SKM-1 treated with dmso at 0.1 percent for 144 hours (cell line): ENCODE measurements around the gene NUTM1.
"Not testable (repeated sequence)": the region's sequence is repeated elsewhere in the genome, so short reads cannot be mapped to it uniquely, and the experiment has no call there.

ENCODE experiments used
- DNase-seq: peaks from one replicate; lab custom pipeline; 2025; ENCODE audit not compliant: unreplicated experiment; lab: John Stamatoyannopoulos, UW

The NUTM1 gene

DNA sequence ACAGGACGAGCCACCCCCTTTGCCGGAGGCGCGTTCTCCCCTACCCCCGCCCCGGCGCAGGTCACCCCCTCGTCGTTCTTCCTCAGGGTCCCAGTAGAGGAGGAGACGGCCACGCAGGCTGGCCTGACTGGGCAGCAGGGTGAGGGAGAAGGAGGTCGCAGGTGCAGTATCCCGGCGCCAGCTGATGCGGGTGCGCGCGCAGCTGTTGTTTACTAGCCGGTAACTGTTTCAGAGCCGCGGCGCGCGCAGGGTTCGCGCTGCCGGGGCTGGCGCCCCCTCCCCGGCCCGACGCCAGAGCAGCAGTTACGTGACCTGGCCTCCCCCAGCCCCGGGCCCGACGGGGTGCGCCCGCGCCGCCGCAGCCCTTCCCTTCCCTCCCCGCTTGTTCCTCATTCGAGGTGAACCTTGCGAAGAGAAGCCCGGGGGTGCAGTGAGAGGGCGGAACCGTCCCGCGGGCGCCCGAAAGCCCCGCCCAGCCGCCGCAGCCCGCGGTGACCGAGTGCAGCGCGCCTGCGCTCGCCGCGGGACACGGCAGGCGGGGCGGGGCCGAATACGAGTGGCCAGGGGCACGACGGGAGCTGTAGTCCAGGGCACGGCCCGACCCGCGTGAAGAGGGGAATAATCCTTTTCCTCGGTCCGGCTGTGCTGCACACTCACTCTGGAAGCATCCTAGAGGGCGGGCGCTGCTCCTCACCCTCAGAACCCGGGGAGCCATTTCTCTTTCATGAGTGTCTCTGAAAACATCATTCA is 5.4 kb upstream of the NUTM1 start, which contains the start of gene SLC12A6:
Gene SLC12A6, minus strand, starts transcription at position 225 of the 750 bp plus-strand sequence. CDS start 1,101 bp downstream, outside the sequence.
- DNase-seq, result peak; percentile 93

DNA sequence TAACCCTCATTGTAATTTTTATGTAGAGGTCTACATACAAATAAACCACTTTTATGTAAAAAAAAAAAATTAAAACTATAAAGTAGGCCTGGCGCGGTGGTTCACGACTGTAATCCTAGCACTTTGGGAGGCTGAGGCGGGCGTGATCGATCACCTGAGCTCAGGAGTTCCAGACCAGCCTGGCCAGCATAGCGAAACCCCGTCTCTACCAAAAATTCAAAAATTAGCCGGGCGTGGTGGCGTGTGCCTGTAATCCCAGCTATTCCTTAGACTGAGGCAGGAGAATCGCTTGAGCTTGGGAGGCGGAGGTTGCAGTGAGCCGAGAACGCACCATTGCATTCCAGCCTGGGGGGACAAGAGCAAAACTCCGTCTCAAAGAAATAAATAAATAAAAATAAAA is 4.8 kb upstream of the NUTM1 start:
- no peak for DNase-seq

DNA sequence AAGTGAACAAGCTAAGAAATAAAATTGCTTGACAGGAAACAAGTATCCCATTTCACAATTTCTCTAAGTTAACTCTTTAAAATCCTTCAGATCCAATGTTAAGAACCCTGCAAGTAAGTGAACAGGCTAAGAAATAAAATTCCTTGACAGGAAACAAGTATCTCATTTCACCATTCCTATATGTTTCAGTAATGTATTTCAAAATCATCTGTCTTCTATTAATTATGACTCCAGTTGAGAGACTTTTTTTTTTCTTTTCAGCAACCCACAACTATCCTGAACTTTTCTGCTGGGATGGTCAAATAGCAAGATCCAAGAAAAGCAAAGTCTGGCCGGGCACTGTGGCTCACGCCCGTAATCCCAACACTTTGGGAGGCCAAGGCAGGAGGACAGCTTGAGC is 3.2 kb upstream of the NUTM1 start:
- no peak for DNase-seq

DNA sequence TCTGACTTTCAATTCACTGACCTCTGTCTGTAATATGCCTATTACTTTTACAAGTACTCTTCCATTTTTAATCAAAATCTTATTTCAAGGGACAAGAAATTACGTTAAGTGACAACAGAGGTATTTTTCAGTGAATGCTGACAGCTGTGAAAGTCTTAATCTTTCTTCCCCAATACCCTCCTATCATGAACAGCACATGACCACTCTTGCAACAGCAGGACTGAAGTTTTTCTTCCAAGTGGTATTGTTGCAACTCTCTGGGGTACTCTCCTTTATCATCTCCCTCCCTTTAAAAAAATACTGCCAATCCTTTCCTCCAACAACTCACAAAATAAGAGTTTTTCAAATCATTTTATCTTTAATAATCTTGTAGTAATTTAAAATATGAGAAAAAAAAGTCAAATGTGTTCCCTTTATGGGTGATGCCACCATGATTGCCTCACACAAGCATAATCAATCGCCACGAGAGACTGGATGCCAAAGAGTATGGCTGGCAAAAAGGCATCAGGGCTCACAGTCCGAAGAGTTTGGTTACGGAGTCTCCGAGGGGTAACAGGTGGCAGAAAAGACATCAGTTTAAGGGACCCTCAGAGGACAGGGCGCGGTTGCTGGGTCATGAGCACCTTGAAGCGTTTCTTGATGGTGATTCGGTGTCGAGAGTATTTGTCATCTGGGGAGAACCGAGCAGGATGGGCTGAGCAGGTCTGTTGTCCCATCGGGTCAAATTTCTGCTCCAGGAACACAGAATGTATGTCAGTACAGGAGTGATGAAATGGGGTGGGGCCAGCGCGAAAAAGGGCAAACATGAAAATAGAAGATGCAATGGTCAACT is 1.5 kb upstream of the NUTM1 start:
- no peak for DNase-seq

DNA sequence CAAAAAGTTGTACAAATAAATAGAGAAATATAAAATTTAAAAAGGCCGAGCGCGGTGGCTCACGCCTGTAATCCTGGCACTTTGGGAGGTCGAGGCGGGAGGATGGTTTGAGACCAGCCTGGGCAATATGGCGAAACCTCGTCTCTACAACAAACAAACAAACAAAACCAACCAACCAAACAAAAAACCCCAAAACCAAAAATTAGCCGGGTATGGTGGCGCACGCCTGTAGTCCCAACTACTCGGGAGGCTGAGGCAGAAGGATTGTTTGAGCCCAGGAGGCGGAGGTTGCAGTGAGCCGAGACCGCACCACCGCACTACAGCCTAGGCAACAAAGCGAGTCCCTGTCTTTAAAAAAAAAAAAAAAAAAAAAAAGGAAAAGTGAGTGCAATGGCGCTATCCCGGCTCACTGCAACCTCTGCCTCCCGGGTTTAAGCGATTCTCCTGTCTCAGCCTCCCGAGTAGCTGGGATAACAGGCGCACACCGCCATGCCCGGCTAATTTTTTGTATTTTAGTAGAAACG is 840 bp upstream of the NUTM1 start:
- DNase-seq, result not testable (repeated sequence)

DNA sequence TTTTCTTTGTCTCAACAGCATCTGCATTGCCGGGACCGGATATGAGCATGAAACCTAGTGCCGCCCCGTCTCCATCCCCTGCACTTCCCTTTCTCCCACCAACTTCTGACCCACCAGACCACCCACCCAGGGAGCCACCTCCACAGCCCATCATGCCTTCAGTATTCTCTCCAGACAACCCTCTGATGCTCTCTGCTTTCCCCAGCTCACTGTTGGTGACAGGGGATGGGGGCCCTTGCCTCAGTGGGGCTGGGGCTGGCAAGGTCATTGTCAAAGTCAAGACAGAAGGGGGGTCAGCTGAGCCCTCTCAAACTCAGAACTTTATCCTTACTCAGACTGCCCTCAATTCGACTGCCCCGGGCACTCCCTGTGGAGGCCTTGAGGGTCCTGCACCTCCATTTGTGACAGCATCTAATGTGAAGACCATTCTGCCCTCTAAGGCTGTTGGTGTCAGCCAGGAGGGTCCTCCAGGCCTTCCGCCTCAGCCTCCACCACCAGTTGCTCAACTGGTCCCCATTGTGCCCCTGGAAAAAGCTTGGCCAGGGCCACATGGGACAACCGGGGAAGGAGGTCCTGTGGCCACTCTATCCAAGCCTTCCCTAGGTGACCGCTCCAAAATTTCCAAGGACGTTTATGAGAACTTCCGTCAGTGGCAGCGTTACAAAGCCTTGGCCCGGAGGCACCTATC is 5.0 kb downstream of the NUTM1 start:
- DNase-seq, result no peak

DNA sequence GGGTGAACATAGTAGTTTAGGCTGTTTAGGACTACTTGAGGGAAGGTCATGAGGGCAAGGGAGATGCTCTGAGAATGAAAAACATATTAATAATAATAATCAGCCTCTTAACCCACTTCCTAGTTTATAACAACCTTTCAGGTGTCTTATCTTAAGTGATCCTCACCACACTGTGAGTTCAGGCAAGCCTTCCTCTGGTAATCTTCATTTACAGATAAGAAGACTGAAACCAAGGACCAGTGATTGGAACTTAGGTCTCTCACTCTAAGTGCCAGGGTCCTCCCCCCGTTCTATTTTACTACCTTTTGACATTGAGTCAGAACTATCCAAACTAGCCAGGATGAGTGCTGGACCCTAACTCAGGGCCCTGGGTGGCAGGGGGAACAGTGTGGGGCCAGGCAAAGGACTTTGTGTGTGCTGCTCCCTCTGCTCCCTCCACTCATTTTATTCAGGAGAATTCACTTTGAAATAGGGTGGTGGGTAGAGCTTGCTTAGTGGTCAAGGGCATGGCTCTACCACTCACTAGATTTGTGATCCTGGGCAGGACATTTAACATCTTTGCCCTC is 5.7 kb downstream of the NUTM1 start:
- no peak for DNase-seq

DNA sequence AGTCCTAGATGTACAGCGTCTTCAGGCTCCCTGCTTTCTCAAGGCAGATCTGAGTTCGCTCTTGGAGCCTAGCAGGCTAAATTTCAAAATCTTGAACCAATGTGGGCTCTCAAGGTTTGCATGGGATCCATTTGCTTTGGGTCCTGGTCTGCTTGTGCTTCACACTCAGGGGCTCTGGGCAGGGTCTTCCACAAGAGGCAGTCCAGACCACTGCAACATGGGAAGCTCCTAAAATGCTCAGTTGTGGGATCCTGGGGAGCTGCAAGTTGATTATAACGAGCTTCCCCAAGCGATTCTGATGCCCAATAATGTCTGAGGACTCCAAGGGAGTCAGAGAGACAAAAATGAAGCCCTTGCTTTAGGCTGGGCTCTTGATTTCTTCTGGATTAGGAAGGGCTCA is 6.7 kb downstream of the NUTM1 start:
- no peak for DNase-seq

DNA sequence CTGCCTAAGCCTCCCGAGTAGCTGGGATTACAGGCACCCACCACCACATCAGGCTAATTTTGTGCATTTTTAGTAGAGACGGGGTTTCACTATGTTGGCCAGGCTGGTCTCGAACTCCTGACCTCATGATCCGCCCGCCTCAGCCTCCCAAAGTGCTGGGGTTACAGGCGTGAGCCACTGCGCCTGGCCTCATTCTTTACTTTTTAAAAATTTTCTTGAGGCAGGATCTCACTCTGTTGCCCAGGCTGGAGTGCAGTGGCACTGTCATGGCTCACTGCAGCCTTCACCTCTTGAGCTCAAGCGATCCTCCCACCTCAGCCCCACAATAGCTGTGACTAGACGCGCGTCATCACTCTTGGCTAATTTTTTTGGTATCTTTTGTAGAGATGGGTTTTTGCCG is 9.9 kb downstream of the NUTM1 start:
- not testable (repeated sequence) for DNase-seq

DNA sequence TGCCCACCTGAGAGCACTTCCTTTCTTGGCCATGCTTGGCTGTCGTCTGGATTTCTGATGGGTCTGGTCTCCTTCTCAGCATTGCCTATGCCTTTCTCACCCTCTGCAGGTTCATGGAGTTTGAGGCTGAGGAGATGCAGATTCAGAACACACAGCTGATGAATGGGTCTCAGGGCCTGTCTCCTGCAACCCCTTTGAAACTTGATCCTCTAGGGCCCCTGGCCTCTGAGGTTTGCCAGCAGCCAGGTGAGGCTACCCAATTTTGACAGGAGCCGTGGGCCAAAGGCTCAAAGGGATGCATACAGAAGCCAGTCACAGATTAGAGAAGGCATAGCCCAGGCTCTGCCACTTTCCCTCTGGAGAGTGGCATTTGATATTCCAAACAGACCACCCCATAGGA is 10.5 kb downstream of the NUTM1 start:
- no peak for DNase-seq

DNA sequence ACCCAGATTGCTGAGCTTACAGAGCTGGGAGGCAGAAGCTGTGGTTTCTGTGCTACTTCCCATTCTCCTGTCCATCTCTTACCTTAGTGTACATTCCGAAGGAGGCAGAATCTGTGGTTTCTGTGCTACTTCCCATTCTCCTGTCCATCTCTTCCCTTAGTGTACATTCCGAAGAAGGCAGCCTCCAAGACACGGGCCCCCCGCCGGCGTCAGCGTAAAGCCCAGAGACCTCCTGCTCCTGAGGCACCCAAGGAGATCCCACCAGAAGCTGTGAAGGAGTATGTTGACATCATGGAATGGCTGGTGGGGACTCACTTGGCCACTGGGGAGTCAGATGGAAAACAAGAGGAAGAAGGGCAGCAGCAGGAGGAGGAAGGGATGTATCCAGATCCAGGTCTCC is 11.2 kb downstream of the NUTM1 start:
- DNase-seq, result no peak

DNA sequence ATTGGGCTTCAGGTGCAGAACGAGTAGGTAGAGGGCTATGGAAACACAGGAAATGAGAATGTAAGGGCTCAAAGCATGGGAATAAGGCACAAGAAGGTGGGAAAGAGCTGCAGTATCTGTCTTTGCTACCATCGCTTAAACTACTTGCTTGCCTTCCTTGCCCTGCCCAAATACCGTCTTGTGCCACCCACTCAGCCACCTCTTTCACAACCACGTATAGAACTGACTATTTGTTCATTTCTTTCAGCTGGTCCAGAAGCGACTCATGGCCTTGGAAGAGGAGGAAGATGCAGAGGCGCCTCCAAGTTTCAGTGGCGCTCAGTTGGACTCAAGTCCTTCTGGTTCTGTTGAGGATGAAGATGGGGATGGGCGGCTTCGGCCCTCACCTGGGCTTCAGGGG is 12.1 kb downstream of the NUTM1 start:
- no peak for DNase-seq

DNA sequence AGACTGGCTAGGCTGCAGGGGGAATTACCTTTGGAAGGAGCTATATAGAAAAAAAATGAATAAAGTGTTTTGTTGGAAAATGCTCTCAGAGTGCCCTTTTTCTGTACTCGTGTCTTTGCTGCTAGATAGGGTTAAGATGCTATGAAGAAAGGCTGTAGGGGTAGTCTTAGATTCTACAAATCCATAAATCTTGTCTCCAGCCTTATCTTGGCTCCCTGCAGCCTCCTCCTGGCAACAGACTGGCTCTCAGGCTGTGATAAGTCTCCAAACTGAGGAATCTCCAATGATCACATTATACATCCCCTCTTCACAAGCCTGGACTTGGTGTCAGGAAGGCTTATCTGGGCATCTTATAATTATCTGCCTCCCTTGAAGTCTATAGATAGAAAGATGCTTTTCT is 14.5 kb downstream of the NUTM1 start:
- no peak for DNase-seq

DNA sequence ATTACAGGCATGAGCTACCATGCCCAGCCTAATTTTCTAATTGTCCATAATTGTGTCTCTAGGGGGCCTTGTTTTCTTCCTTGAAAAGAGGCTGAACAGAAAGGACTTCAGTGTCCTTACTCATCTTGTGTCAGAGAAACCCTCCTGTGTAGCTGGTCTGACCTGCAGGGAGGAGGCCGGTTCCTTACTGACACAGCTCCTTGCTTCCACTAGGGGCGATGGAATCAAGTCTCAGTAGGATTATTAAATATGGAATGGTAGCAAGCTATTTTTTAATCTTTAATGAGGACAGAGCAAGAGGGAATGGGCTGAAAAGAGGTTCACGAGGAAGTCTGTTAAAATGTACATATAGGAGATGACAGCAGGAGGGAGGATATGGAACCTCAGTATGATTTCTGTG is 15.3 kb downstream of the NUTM1 start:
- no peak for DNase-seq

DNA sequence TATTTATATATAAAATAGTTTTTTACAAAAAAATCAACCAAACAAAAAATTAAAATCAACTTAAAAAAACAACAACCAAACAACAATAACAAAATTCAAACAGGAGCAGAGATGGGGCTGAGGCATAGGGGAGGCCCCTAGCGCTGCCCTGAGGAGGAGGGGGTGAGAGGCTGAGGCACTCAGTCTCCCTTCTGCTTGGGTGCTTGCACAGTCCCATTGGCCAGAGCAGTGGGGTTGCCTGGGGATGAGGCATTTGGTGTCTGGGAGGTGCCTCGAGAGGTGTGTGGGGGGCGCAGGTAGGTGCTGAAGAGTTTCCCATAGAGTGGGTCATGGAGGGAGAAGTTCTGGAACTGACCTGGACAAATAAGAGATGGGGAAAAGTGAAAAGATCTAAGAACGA is 15.8 kb downstream of the NUTM1 start:
- DNase-seq, result no peak

DNA sequence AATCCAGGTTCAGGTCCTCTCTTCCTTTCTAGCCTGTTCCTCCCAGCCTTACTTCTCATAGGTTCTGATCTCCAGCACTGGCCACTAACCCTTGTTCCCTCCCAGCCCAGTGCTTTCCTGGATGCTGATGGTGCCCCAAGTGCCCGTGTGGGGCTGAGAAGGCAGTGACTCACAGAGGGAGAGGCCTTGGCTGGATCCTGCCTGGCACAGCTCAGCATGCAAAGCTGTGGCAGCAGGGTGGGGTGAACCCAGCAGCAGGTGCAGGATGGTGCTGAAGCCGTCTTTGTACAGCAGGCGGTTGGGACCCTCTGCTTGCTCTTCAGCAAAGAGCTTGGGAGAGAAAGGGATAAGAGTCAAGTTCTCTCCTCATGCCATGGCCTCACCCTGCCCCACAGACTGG is 16.3 kb downstream of the NUTM1 start:
- DNase-seq, result no peak

DNA sequence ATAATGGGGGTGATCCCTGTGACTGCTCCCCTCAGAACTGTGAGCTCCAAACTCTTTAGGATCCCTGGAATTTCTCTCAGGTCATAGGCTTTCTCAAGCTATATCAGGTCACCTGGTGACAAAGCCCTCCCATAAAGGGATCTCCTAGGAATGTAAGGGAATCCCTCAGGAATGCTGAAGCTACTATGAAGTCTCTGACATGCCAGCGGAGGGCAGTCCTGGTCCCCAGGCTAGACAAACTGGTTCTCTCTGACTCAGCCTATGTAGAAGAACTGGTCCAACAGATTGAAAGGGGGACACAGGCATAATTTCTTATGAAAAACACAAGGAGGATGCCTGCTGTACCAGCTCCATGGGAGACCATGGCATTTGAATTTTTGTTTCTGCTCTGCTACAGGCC is 17.2 kb downstream of the NUTM1 start:
- no peak for DNase-seq

DNA sequence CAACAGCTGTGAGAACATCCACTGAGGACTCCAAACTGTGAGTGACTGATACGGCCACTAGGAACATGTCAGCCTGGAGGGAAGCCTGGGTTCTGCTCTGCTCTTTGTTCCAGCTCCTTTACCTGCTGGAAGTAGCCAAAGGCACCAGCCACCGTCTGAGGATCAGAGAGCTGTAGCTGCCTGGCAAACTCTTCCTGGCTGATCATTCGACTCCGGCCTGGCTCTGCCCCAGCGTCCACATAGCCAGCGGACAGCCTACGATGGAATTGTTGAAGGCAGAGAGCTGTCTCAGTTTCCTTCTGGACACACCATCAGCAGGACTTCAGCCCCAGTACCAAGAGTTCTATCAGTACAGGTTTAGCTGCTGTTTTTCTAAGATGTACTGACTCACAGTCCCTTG is 18.2 kb downstream of the NUTM1 start:
- DNase-seq, result no peak

DNA sequence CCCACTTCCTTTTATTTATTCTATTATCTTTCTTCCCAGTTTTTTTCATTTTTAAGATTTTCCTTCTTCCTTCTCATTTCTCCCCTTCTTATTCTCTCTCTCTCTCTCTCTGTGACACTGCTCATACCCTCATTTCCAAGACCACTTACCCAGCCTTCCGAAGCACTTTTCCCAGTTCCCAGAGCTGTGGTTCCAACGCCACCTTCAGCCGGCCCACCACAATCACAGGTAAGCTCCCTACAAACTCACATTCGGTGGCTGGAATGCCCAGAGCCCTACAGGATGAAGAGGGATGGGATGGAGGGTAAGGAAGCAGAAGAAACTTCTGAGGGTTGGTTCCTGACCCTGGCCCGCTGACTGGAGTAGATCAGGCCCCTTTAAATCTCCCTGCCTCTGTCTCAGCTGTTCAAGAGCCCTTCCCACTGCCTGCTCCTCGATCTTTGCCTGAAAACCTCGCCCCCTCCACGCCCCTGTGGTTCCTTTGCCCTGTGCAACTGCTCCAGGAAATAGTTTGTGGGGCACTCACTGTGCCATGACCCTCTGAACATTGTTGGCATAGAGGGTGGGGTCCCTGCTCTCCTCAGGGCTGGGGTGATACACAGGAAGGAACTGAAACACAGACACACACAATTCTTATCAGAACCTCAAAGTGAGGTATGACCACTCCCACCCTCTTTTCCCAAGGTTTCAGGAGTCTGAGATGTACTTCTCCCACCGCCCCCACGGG is 19.1 kb downstream of the NUTM1 start:
- DNase-seq, result no peak

DNA sequence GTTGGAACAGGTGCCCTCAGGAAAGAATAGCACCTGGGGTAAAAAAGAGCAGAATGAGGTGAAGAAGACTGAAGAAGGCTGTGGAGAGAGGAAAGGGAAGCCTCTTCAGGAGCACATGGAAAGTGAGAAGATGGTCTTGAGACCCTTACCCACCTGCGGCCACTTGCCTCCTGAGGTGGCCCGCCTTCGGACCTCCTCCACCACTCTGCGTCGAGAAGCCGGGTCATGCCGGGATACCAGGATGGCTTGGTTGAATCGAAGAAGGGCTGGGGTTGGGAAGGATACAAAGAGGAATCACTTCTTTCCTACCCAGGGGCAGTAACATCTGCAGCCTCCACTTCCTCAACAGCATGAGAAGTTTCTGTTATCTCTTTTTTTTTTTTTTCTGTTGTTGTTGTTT is 20.9 kb downstream of the NUTM1 start:
- no peak for DNase-seq
